ENCODE results near the gene DEPDC5.

GRCh38 chr22:31818481-31819392, 64.9 kb downstream of the DEPDC5 start:
- TF ChIP-seq POLR2A (IDR thresholded peaks at IDR 0.05), result no peak
- TF ChIP-seq CTCF (IDR thresholded peaks at IDR 0.05), result no peak
- no peak for TF ChIP-seq POLR2AphosphoS5 (IDR thresholded peaks at IDR 0.05; ENCODE audit: insufficient read depth in 1 of 2, low read depth in 1 of 2)

Measured in vagina (tissue), 2 donors.